Frontal cortex (tissue), 4 donors: ENCODE data around the gene DGCR2. TPM values are rescaled to one million over a fixed set of nuclear protein-coding genes. Genes with fewer than 3 reads are reported as not detected.

Experiments used
- DNase-seq, 2 donors: peaks; one replicate each; pipeline ENCODE4 v3.0.0; 2012; ENCODE audit warnings: low spot score in 2 of 2
- FAIRE-seq: peaks from 2 replicates; lab custom pipeline; 2012; peaks lifted over from hg19 to GRCh38; lab: Jason Lieb, UNC
- total RNA-seq: library from RNA; depleted of rRNA; stranded (reverse); fragments of >200 nt; gene quantifications from one replicate; pipeline ENCODE4 v1.2.3, GENCODE V29; 2014
- donor health status: control.
- donor health status: control.
- donor health status: control.

Gene DGCR2
- total RNA-seq, 1 donor from 2014 or later: 65.2 TPM

DNA sequence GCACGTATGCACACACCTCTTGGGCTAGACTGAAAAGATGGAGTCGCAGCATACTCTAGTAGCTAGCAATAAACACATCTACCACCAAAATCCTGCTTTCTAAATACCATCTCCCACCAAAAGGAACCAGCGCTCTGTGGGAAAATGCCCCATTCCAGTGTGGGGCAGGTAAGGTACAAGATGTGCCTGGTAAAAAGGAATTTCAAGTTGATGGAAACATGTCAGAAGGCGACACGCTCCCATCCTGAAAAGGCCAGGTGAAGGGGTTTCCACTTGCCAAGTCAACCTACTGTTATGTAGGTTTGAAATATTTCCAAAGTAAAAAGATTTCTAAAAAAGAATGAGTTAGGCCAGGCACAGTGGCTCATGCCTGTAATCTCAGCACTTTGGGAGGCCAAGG lies 8.8 kb downstream of the DGCR2 start:
- no peak for FAIRE-seq

DNA sequence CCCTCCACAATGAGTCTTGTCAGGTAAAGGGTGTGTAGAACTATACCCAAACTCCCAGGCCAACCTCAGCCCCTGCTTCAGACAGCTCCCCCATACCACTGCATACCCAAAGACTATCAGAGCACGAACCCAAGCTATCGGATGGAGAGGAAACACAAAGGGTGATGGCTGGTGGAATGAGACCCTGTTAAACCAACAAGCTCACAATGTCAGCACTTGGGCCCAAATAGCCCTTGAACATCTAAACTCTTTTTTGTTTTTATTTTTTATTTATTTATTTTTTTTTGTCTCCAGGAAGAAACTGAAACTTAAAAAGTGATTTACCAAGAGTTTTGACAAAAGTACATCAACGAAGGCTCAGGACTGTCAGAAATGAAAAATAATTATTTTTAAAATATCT lies 10.6 kb downstream of the DGCR2 start:
- DNase-seq: no peak
- no peak for FAIRE-seq

More for the DNA sequence above, 8.8 kb downstream of the DGCR2 start:
- no peak for DNase-seq

DNA sequence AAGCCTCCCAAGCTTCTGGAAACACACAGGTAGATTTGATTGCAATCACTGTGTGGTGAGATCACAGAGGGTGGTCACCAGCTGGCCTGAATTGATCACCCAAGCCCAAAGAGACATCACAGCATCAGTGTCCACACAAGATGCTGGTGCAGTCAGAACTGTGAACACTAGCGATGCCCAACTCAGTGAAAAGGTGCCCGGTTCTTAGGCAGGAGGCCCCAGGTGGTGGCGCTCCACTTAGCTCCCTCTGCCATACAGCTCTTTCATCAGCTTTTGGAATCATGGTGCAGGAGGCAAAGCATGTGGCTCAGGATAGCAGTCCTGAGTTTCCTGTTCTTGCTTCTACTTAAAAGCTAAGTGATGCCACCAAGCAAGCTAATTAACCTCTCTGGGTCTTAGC lies 11.1 kb downstream of the DGCR2 start:
- no peak for FAIRE-seq

GRCh38 chr22:19110646-19111045 lies 11.6 kb downstream of the DGCR2 start:
- DNase-seq (no peak), FAIRE-seq (no peak)

More for the DNA sequence above, 11.1 kb downstream of the DGCR2 start:
- no peak for DNase-seq

DNA sequence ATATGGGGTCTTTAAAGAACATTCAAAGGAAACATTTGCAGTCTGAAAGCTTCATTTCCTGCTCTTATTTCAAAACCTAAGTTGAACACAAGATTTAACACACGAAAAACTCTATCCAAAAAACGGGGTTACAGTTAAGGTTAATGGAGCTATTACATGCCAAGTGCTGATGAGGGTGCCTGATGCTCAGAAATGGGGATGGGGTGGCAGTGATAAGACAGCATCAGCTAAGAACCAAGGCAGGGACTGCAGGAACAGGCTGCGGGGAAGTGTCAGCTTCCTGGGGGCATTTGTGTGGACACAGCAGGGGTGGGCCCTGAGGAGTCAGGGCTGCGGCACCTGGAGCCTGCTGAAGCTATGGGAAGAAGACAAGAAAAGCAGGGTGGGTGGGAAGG lies 12.2 kb downstream of the DGCR2 start:
- DNase-seq (no peak), FAIRE-seq (no peak)

- DNase-seq (no peak), FAIRE-seq (no peak)
These were observed 12.8 kb downstream of the DGCR2 start for GRCh38 chr22:19109198-19110063.

- FAIRE-seq: no peak
- no peak for DNase-seq
These were observed 13.4 kb downstream of the DGCR2 start for GRCh38 chr22:19108807-19109197.

GRCh38 chr22:19107730-19108074 lies 14.5 kb downstream of the DGCR2 start:
- DNase-seq (no peak), FAIRE-seq (no peak)

GRCh38 chr22:19106886-19107729 lies 15.1 kb downstream of the DGCR2 start:
- no peak for FAIRE-seq
- DNase-seq: no peak

GRCh38 chr22:19105867-19106802 lies 16.1 kb downstream of the DGCR2 start:
- FAIRE-seq: no peak
- no peak for DNase-seq

DNA sequence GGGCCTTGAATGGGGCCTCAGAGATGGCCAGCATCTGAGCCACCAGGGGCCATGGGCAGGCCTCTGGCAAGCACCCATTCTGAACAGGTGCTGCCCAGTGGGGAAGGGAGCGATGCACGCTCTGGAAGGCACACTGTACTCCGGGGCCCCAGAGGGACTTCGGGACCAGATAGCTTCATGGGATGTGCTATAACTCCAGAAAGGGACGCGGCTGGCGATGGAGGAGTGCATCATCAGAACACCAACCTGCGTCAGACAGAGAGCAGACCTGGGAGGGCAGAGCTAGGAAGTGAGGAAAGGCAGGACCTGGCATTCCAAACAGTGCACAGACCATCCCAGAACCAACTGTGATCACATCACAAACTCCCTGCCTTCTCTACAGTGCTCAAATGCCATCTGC lies 16.8 kb downstream of the DGCR2 start:
- no peak for FAIRE-seq
- no peak for DNase-seq

GRCh38 chr22:19103880-19104821 lies 18.1 kb downstream of the DGCR2 start:
- DNase-seq (no peak), FAIRE-seq (no peak)

- DNase-seq (no peak), FAIRE-seq (no peak)
These were observed 24.1 kb downstream of the DGCR2 start for GRCh38 chr22:19098157-19098556.

DNA sequence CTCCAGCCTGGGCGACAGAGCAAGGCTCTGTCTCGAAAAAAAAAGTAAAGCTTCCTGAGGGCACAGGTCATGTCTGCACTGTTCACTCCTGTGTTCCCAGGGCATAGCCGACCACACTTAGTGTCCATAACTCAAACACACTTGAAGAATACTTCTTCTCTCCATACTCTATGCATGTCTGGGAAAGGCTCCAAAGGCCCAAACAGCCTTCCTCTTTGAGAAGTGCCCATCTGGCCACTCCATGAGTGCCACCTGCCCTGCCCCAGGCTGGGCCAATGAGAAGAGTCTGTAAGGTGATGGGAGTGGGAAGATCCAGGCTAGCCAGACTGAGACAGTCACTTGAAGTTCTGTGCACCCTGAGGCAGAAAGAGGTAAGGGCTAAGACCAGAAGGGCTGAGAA lies 24.7 kb downstream of the DGCR2 start:
- FAIRE-seq: no peak
- DNase-seq: no peak

DNA sequence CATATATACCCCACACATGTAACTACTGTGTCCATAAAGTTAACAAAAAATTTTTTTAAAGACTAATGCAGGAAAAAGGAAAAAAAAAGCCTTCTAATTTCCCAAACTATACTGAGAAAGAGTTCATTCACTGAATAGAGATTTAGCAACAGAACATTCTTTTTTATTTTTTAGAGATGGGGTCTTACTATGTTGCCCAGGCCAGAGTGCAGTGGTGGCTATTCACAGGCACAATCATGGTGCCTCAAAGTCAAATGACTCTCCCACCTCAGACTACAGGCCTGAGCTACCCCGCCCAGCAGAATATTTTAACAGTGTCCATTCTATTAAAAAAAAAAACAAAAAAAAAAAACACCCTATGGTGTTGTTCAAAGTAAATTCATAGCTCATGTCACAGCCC lies 25.7 kb downstream of the DGCR2 start:
- FAIRE-seq (no peak), DNase-seq (no peak)

DNA sequence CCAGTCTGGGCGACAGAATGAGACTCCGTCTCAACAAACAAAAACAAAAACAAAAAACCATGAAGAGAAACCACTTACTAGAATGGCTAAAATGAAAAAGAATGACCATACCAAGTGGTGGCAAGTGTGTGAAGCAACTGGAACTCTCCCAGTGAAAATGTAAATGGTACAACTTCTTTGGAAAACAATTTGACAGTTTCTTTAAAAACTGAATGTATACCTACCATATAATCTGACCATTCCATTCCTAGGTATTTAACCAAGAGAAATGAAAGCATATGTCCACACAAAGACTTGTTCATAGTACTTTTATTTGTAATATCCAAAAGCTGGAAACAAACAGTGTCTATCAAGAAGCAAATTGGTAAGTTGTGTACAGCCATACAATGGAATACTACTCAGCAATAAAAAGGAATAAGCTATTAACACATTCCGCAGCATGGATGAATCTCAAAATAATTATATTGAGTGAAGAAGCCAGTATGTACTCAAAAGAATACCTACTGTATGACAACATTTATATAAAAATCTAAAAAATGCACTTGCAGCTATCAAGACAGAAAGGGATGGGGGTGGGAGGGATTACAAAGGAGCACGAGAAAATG lies 27.7 kb downstream of the DGCR2 start:
- DNase-seq: no peak
- FAIRE-seq: no peak

DNA sequence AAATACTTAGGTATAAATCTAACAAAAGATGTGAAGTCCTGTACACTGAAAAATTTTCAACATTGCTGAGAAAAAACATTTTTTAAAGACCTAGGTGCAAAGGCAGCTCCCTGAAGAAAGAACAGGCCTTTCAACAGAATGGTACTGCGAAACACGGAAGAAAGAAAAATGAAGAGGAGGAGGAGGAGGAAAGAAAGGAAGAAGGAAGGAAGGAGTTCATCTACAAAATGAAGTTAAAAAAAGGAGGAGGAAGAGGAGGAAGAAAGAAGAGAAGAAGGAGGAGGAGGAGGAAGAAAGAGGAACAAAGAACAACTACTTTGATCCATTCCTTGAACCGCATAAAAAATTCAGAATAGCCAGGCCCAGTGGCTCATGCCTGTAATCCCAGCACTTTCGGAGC lies 29.5 kb downstream of the DGCR2 start:
- no peak for FAIRE-seq
- no peak for DNase-seq

- DNase-seq: no peak
- FAIRE-seq: no peak
These were observed 31.6 kb downstream of the DGCR2 start for GRCh38 chr22:19090586-19091127.
